K562 (cell line): ENCODE measurements around the gene SLC25A21. TPM values are rescaled to one million over a fixed set of nuclear protein-coding genes. Genes with fewer than 3 reads are reported as not detected.

Experiments
- ATAC-seq: fragments of 200-7000 bp; cut with Tn5 transposase; 3 replicates; pipeline ENCODE4 v1.9.1; 2020; ENCODE audit warnings: moderate library complexity
- BruUV-seq: library from RNA; stranded (reverse); fragments of 400-500 nt; replicated peaks from 2 replicates; lab custom pipeline; 2021; lab: Mats Ljungman, UMichigan
- CTCF ChIA-PET: fragments of 300-600 bp; formaldehyde crosslinking; extraction: SDS; loops from one replicate; lab custom pipeline; 2021; ENCODE audit warnings: low intra/inter-chr PET ratio; lab: Yijun Ruan, JAX
- POLR2A ChIA-PET: fragments of 300-600, 350-650 bp; sonication (Branson Sonifier 250); formaldehyde crosslinking; extraction: SDS; loops from one replicate; lab custom pipeline; 2021; ENCODE audit warnings: antibody characterized with exemption, inconsistent platforms; lab: Yijun Ruan, JAX
- DNase-seq, 4 experiments: peaks; one replicate each; pipeline versions ENCODE4 v3.0.0 to v3.0.0-alpha.2; 2011 to 2018; ENCODE audit warnings: low spot score in 3 of 4, mixed read lengths in 3 of 4; ENCODE audit errors: extremely low read depth in 1 of 4
- FAIRE-seq: peaks from 2 replicates; lab custom pipeline; 2011; peaks lifted over from hg19 to GRCh38; lab: Jason Lieb, UNC
- H2AFZ ChIP-seq: 2 replicates; pipeline ENCODE4 v1.6.0; 2011; ENCODE audit warnings: low read depth, low read length, control low read depth, inconsistent platforms
- H3K27ac ChIP-seq: fragments of 200-600 bp; 3 replicates; pipeline ENCODE4 v1.8.0; 2011; ENCODE audit warnings: low read depth, mild to moderate bottlenecking, control low read depth, inconsistent platforms, low read length, moderate library complexity, mixed read lengths; ENCODE audit errors: extremely low read depth
- H3K27me3 ChIP-seq, 2 experiments: fragments of 300-600 bp in 1 of 2; 2 replicates in 1 of 2; 3 replicates in 1 of 2; pipeline versions ENCODE4 v1.6.0 to v1.8.0; 2011; ENCODE audit warnings: inconsistent platforms in 2 of 2, low read length in 2 of 2, mild to moderate bottlenecking in 1 of 2, mixed read lengths in 1 of 2, moderate library complexity in 1 of 2; ENCODE audit not compliant: control insufficient read depth in 2 of 2, insufficient read depth in 2 of 2
- H3K36me3 ChIP-seq: fragments of 300-600 bp; 3 replicates; pipeline ENCODE4 v1.8.0; 2011; ENCODE audit warnings: mild to moderate bottlenecking, low read length, inconsistent platforms; ENCODE audit not compliant: control insufficient read depth, insufficient read depth
- H3K4me1 ChIP-seq, 2 experiments: fragments of 200-600 bp in 1 of 2; replicated peaks in 1 of 2; 2 replicates in 1 of 2; 3 replicates in 1 of 2; pipeline versions ENCODE4 v1.5.1 to v1.8.0; 2011; ENCODE audit warnings: inconsistent platforms in 2 of 2, low read length in 2 of 2, mild to moderate bottlenecking in 1 of 2, mixed read lengths in 1 of 2, moderate library complexity in 1 of 2; ENCODE audit not compliant: control insufficient read depth in 2 of 2, insufficient read depth in 2 of 2
- H3K4me2 ChIP-seq: 2 replicates; pipeline ENCODE4 v1.6.1; 2011; ENCODE audit warnings: low read length, control low read depth, inconsistent platforms, mixed read lengths; ENCODE audit not compliant: insufficient read depth
- H3K4me3 ChIP-seq: fragments of 200-600 bp; sonication (generic), shearing (Covaris generic); 2 replicates; pipeline ENCODE4 v1.5.1; 2016; ENCODE audit warnings: control low read depth, inconsistent platforms
- H3K79me2 ChIP-seq: fragments of 200-600 bp; 3 replicates; pipeline ENCODE4 v1.8.0; 2011; ENCODE audit warnings: low read length, inconsistent platforms; ENCODE audit not compliant: control insufficient read depth, insufficient read depth
- H3K9ac ChIP-seq, 2 experiments: 2 replicates each; pipeline versions ENCODE4 v1.6.0 to v1.6.1; 2011; ENCODE audit warnings: low read depth in 2 of 2, low read length in 2 of 2, control low read depth in 1 of 2, inconsistent platforms in 1 of 2, mild to moderate bottlenecking in 1 of 2, mixed read lengths in 1 of 2; ENCODE audit not compliant: insufficient read depth in 1 of 2
- H3K9me1 ChIP-seq: one replicate; pipeline ENCODE4 v1.6.0; 2011; ENCODE audit warnings: inconsistent platforms, mild to moderate bottlenecking, low read length, moderate library complexity; ENCODE audit not compliant: control insufficient read depth, insufficient read depth
- H3K9me3 ChIP-seq: replicated peaks from 2 replicates; pipeline ENCODE4 v1.5.1; 2011; ENCODE audit warnings: low read depth, low read length, inconsistent platforms; ENCODE audit not compliant: control insufficient read depth, insufficient read depth
- H4K20me1 ChIP-seq: replicated peaks from 2 replicates; pipeline ENCODE4 v1.6.1; 2011; ENCODE audit warnings: low read length, inconsistent platforms, mixed read lengths; ENCODE audit not compliant: control insufficient read depth, insufficient read depth
- ASH1L ChIP-seq: fragments of 450-650 bp; IDR thresholded peaks from 2 replicates; pipeline ENCODE4 v1.6.1; 2018; ENCODE audit warnings: borderline replicate concordance, mild to moderate bottlenecking, low read depth; ENCODE audit not compliant: partially characterized antibody
- HNRNPH1 ChIP-seq: fragments of 200-400 bp; formaldehyde crosslinking; optimal IDR thresholded peaks from 2 replicates; pipeline ENCODE3; 2017; ENCODE audit warnings: low read depth, mild to moderate bottlenecking, low read length, moderate library complexity
- MAX ChIP-seq: sonication (generic); formaldehyde crosslinking; IDR thresholded peaks from 2 replicates; pipeline ENCODE4 v1.9.0; 2022; ENCODE audit warnings: mild to moderate bottlenecking, missing genetic modification reagents
- NONO ChIP-seq, 2 experiments: fragments of 200-400 bp in 1 of 2; fragments of 450-650 bp in 1 of 2; formaldehyde crosslinking in 1 of 2; IDR thresholded peaks; 2 replicates each; pipeline ENCODE4 v1.6.1; 2017; ENCODE audit warnings: low read depth in 2 of 2, mild to moderate bottlenecking in 2 of 2, moderate library complexity in 2 of 2, low read length in 1 of 2
- SIRT6 ChIP-seq: IDR thresholded peaks from one replicate; pipeline ENCODE4 v1.6.1; 2012; ENCODE audit warnings: low read depth, mild to moderate bottlenecking, control low read depth, inconsistent platforms, low read length, moderate library complexity
- SRSF3 ChIP-seq: fragments of 200-400 bp; formaldehyde crosslinking; IDR thresholded peaks from 2 replicates; pipeline ENCODE4 v1.6.1; 2016; ENCODE audit warnings: mild to moderate bottlenecking, low read length, moderate library complexity; ENCODE audit not compliant: insufficient read depth
- ZNF408 ChIP-seq: fragments of 250-450 bp; sonication (Bioruptor Pico); IDR thresholded peaks from 2 replicates; pipeline ENCODE4 v1.4.0; 2020; ENCODE audit warnings: low read depth, mild to moderate bottlenecking, moderate library complexity
- WGBS: fragments of 100-300 bp; shearing (Covaris generic); methylation state at CpG from one replicate; pipeline ENCODE4 v1.1.6; 2016; ENCODE audit warnings: low coverage, mixed read lengths; ENCODE audit not compliant: insufficient coverage; ENCODE audit errors: missing lambda C conversion rate; 5-methylcytosine and 5-hydroxymethylcytosine counted together
- in situ Hi-C: fragments of 300-500 bp; cut with MboI; formaldehyde crosslinking; loops from 4 replicates; pipeline ENCODE4 v1.15.0; 2018; ENCODE audit warnings: inconsistent platforms, mixed read lengths
- intact Hi-C: fragments of 100-400 bp; cut with micrococcal nuclease; formaldehyde crosslinking; loops from 2 replicates; pipeline ENCODE4 v1.14.2; 2022
- polyA plus RNA-seq, 8 experiments: library from polyadenylated mRNA; depleted of rRNA in 4 of 8; stranded (reverse) in 5 of 8; unstranded in 3 of 8; fragments of >200 nt; fragmentation: Nextera tagmentation in 2 of 8; fragmentation: Illumina TruSeq in 1 of 8; extraction: Ambion mirVana in 2 of 8; extraction: Trizol in 1 of 8; gene quantifications; 2 replicates each; pipeline versions ENCODE4 v1.2.1 to v1.2.3, GENCODE V29; 2011 to 2014; ENCODE audit warnings: inconsistent platforms in 1 of 8, missing spikeins in 1 of 8
- total RNA-seq, 7 experiments: library from RNA; depleted of rRNA in 6 of 7; stranded (reverse); fragments of >200 nt in 6 of 7; fragmentation: Illumina TruSeq in 2 of 7; extraction: Trizol in 2 of 7; gene quantifications; 2 replicates each; pipeline versions ENCODE4 v1.2.1 to v1.2.3, GENCODE V29; 2011 to 2021; ENCODE audit warnings: low replicate concordance in 1 of 7

SLC25A21 gene
- total and polyA plus RNA-seq, 9 of the 15 experiments (the other 6 are each of a cell fraction or from before 2014, with no cell fraction given), result 15.2 to 46.7 (median 28.7) TPM

DNA sequence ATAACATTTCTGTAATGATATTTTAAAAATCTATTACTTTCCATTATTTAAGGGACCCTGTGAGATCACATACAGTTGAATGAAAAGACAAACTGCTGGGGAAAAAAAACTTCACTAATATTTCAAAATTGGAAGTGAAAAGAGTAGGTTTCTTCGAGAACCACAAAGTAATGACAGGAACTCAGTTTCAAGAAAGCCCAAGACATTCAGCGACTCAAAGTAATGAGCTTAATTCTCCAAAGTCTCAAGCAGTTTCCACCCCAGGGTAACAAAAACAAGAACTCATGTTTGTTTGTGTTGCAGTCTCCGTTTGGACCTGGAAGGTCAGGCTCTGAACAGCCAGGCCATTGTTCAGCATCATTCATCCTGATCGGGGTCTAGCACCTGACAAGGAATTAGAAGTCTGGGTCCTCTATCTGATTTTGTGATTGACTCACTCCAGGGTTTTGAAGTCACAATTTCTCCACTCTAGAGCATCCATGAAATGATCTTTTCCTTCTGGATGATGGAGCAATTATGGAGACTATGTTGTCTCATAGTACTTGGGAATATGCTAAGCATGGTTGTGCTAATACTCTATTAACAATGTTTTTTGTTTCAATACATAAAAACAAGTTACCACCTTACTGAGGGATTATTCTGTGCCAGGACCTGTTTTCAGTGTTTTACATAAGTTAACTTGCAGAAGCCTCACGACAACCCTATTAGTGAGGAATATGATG, 126.9 kb downstream of the SLC25A21 start:
- intact Hi-C loops (no loop called here), in situ Hi-C loops (no loop called here)
- H3K9me3 ChIP-seq, result no peaks in the 10 kb centered on the region
- no peak overlapping the region for H3K4me3 ChIP-seq
- H3K4me1 ChIP-seq, result no peaks in the 10 kb centered on the region; a peak in 2 of 5 replicates
- no peaks in the 10 kb centered on the region for H3K79me2 ChIP-seq
- H4K20me1 ChIP-seq, result no peaks in the 10 kb centered on the region
- H3K27me3 ChIP-seq, result no peaks in the 10 kb centered on the region
- TF ChIP-seq MAX (CRISPR knock-in tag), result no peak
- TF ChIP-seq ASH1L, result no peak
- TF ChIP-seq SIRT6, result no peak
- TF ChIP-seq HNRNPH1, result no peak
- TF ChIP-seq SRSF3, result no peak
- TF ChIP-seq ZNF408, result no peak
- TF ChIP-seq NONO (IDR thresholded peaks at IDR 0.05; ENCODE audit: low read depth in 2 of 2, low read length in 1 of 2), result no peak
- no peak overlapping the region for H3K27ac ChIP-seq
- H3K9ac ChIP-seq, result no peak overlapping the region
- DNase-seq (no peak), FAIRE-seq (no peak), ATAC-seq (no peak)
- no TSS peak for BruUV-seq
- ChIA-PET CTCF (no interaction called here), POLR2A (interaction anchor here (0.7 kb wide), 1 partner anchor 69 kb away, joined by 3 read pairs; no protein-coding TSS in a partner anchor)
- no peaks in the 10 kb centered on the region for H3K9me1 ChIP-seq
- no peaks in the 10 kb centered on the region for H3K36me3 ChIP-seq
- WGBS, result 81% methylated on average over 5 of the region's 5 CpGs
- no peak overlapping the region for H2AFZ ChIP-seq
- H3K4me2 ChIP-seq, result no peak overlapping the region
